ENCODE measurements around the gene ARHGAP28. TPM values are rescaled to one million over a fixed set of nuclear protein-coding genes. Genes with fewer than 3 reads are reported as not detected.
"Not testable (repeated sequence)": the region's sequence is repeated elsewhere in the genome, so short reads cannot be mapped to it uniquely, and the experiment has no call there.

The ARHGAP28 gene
- total RNA-seq, 2 experiments from 2014 or later = not detected

- CTCF ChIA-PET, H3K27ac Mint-ChIP-seq: not testable (repeated sequence)
Measured at GRCh38 chr18:6827161-6827560, 97.6 kb downstream of the ARHGAP28 start.

GRCh38 chr18:6827566-6827965 lies 98.0 kb downstream of the ARHGAP28 start:
- H3K36me3 Mint-ChIP-seq; CTCF ChIA-PET; H3K4me3 Mint-ChIP-seq; H3K9me3 Mint-ChIP-seq (ENCODE audit: low read depth); DNase-seq; ATAC-seq; H3K27ac Mint-ChIP-seq; H3K27me3 Mint-ChIP-seq; H3K4me1 Mint-ChIP-seq: not testable (repeated sequence)

More at GRCh38 chr18:6827161-6827560, 97.6 kb downstream of the ARHGAP28 start:
- not testable (repeated sequence) for ATAC-seq; H3K4me1 Mint-ChIP-seq; H3K9me3 Mint-ChIP-seq (ENCODE audit: low read depth); DNase-seq; H3K36me3 Mint-ChIP-seq; H3K27me3 Mint-ChIP-seq; H3K4me3 Mint-ChIP-seq

GRCh38 chr18:6830916-6831315 lies 101.4 kb downstream of the ARHGAP28 start:
- Mint-ChIP-seq H3K4me1 (no peaks in the 10 kb centered on the region), H3K27me3 (no peaks in the 10 kb centered on the region), H3K4me3 (no peak overlapping the region), H3K27ac (no peak overlapping the region), H3K9me3 (ENCODE audit: low read depth) (no peaks in the 10 kb centered on the region), H3K36me3 (no peaks in the 10 kb centered on the region)
- DNase-seq (no peak), ATAC-seq (no peak)
- CTCF ChIA-PET = no interaction called here

GRCh38 chr18:6835345-6835744 lies 105.8 kb downstream of the ARHGAP28 start:
- no peak overlapping the region for H3K4me3 Mint-ChIP-seq
- DNase-seq = no peak
- H3K9me3 Mint-ChIP-seq (ENCODE audit: low read depth) = peaks cover 4% of the 10 kb centered on the region
- no peaks in the 10 kb centered on the region for H3K36me3 Mint-ChIP-seq
- CTCF ChIA-PET = no interaction called here
- ATAC-seq = no peak
- H3K4me1 Mint-ChIP-seq = no peaks in the 10 kb centered on the region
- no peaks in the 10 kb centered on the region for H3K27me3 Mint-ChIP-seq
- H3K27ac Mint-ChIP-seq = no peak overlapping the region

GRCh38 chr18:6836331-6836730 lies 106.8 kb downstream of the ARHGAP28 start:
- CTCF ChIA-PET = no interaction called here
- no peaks in the 10 kb centered on the region for H3K36me3 Mint-ChIP-seq
- peaks cover 4% of the 10 kb centered on the region for H3K9me3 Mint-ChIP-seq (ENCODE audit: low read depth)
- DNase-seq (no peak), ATAC-seq (no peak)
- H3K27ac Mint-ChIP-seq = no peak overlapping the region
- no peaks in the 10 kb centered on the region for H3K27me3 Mint-ChIP-seq
- H3K4me1 Mint-ChIP-seq = no peaks in the 10 kb centered on the region
- H3K4me3 Mint-ChIP-seq = no peak overlapping the region

- H3K4me3 Mint-ChIP-seq = no peak overlapping the region
- no peaks in the 10 kb centered on the region for H3K27me3 Mint-ChIP-seq
- no peak overlapping the region for H3K27ac Mint-ChIP-seq
- no peak for ATAC-seq
- CTCF ChIA-PET = no interaction called here
- no peaks in the 10 kb centered on the region for H3K4me1 Mint-ChIP-seq
- peaks cover 7% of the 10 kb centered on the region for H3K9me3 Mint-ChIP-seq (ENCODE audit: low read depth)
- H3K36me3 Mint-ChIP-seq = no peaks in the 10 kb centered on the region
- DNase-seq = no peak
Measured at GRCh38 chr18:6837904-6838303, 108.4 kb downstream of the ARHGAP28 start.

- peaks cover 11% of the 10 kb centered on the region for H3K9me3 Mint-ChIP-seq (ENCODE audit: low read depth)
- CTCF ChIA-PET = no interaction called here
- no peak overlapping the region for H3K27ac Mint-ChIP-seq
- H3K4me1 Mint-ChIP-seq = no peaks in the 10 kb centered on the region
- DNase-seq = no peak
- no peaks in the 10 kb centered on the region for H3K27me3 Mint-ChIP-seq
- H3K4me3 Mint-ChIP-seq = no peak overlapping the region
- no peak for ATAC-seq
- no peaks in the 10 kb centered on the region for H3K36me3 Mint-ChIP-seq
Measured at GRCh38 chr18:6842081-6842480, 112.6 kb downstream of the ARHGAP28 start.

GRCh38 chr18:6843308-6843707 lies 113.8 kb downstream of the ARHGAP28 start:
- Mint-ChIP-seq H3K4me3 (no peak overlapping the region), H3K36me3 (no peaks in the 10 kb centered on the region), H3K27ac (no peak overlapping the region), H3K9me3 (ENCODE audit: low read depth) (peaks cover 14% of the 10 kb centered on the region), H3K4me1 (no peaks in the 10 kb centered on the region), H3K27me3 (no peaks in the 10 kb centered on the region)
- DNase-seq = no peak
- CTCF ChIA-PET = no interaction called here
- no peak for ATAC-seq

- CTCF ChIA-PET = not testable (repeated sequence)
Measured at GRCh38 chr18:6845521-6845920, 116.0 kb downstream of the ARHGAP28 start.

GRCh38 chr18:6850396-6850795 lies 120.9 kb downstream of the ARHGAP28 start:
- Mint-ChIP-seq H3K27me3 (no peaks in the 10 kb centered on the region), H3K4me1 (no peaks in the 10 kb centered on the region), H3K4me3 (no peak overlapping the region), H3K36me3 (no peaks in the 10 kb centered on the region), H3K27ac (no peak overlapping the region), H3K9me3 (ENCODE audit: low read depth) (peaks cover 11% of the 10 kb centered on the region)
- CTCF ChIA-PET = no interaction called here
- ATAC-seq (no peak), DNase-seq (no peak)

More at GRCh38 chr18:6845521-6845920, 116.0 kb downstream of the ARHGAP28 start:
- peaks cover 10% of the 10 kb centered on the region for H3K9me3 Mint-ChIP-seq (ENCODE audit: low read depth)
- H3K4me1 Mint-ChIP-seq, DNase-seq, H3K27me3 Mint-ChIP-seq, H3K36me3 Mint-ChIP-seq, ATAC-seq, H3K4me3 Mint-ChIP-seq, H3K27ac Mint-ChIP-seq: not testable (repeated sequence)

GRCh38 chr18:6851480-6851879 lies 122.0 kb downstream of the ARHGAP28 start:
- DNase-seq = no peak
- H3K27me3 Mint-ChIP-seq = no peaks in the 10 kb centered on the region
- no peak overlapping the region for H3K4me3 Mint-ChIP-seq
- no peaks in the 10 kb centered on the region for H3K36me3 Mint-ChIP-seq
- CTCF ChIA-PET = no interaction called here
- no peak for ATAC-seq
- H3K9me3 Mint-ChIP-seq (ENCODE audit: low read depth) = peaks cover 7% of the 10 kb centered on the region
- no peaks in the 10 kb centered on the region for H3K4me1 Mint-ChIP-seq
- no peak overlapping the region for H3K27ac Mint-ChIP-seq

- ATAC-seq (no peak), DNase-seq (no peak)
- H3K9me3 Mint-ChIP-seq (ENCODE audit: low read depth) = peaks cover 4% of the 10 kb centered on the region
- no peaks in the 10 kb centered on the region for H3K27me3 Mint-ChIP-seq
- H3K27ac Mint-ChIP-seq = no peak overlapping the region
- H3K36me3 Mint-ChIP-seq = no peaks in the 10 kb centered on the region
- no peaks in the 10 kb centered on the region for H3K4me1 Mint-ChIP-seq
- CTCF ChIA-PET = no interaction called here
- H3K4me3 Mint-ChIP-seq = no peak overlapping the region
Measured at GRCh38 chr18:6854811-6855210, 125.3 kb downstream of the ARHGAP28 start.

GRCh38 chr18:6855767-6856166 lies 126.3 kb downstream of the ARHGAP28 start:
- ATAC-seq = no peak
- CTCF ChIA-PET = no interaction called here
- Mint-ChIP-seq H3K9me3 (ENCODE audit: low read depth) (peaks cover 4% of the 10 kb centered on the region), H3K27ac (no peak overlapping the region), H3K27me3 (no peaks in the 10 kb centered on the region), H3K4me3 (no peak overlapping the region), H3K36me3 (no peaks in the 10 kb centered on the region), H3K4me1 (no peaks in the 10 kb centered on the region)
- no peak for DNase-seq

- Mint-ChIP-seq H3K27ac (no peak overlapping the region), H3K27me3 (no peaks in the 10 kb centered on the region), H3K4me1 (no peaks in the 10 kb centered on the region), H3K9me3 (ENCODE audit: low read depth) (peaks cover 4% of the 10 kb centered on the region), H3K4me3 (no peak overlapping the region), H3K36me3 (no peaks in the 10 kb centered on the region)
- ATAC-seq (no peak), DNase-seq (no peak)
- CTCF ChIA-PET = no interaction called here
Measured at GRCh38 chr18:6857300-6857699, 127.8 kb downstream of the ARHGAP28 start.

GRCh38 chr18:6859676-6860422 lies 130.3 kb downstream of the ARHGAP28 start:
- no peak for DNase-seq
- Mint-ChIP-seq H3K4me1 (no peaks in the 10 kb centered on the region), H3K27ac (no peak overlapping the region), H3K27me3 (no peaks in the 10 kb centered on the region), H3K36me3 (no peaks in the 10 kb centered on the region), H3K9me3 (ENCODE audit: low read depth) (no peaks in the 10 kb centered on the region), H3K4me3 (no peak overlapping the region)
- CTCF ChIA-PET = no interaction called here
- no peak for ATAC-seq

Data from activated CD8-positive, alpha-beta memory T cell treated with anti-CD3 and anti-CD28 coated beads, Interleukin-2, amount 10 ng/mL, durations not matched to agents 7 days and 5 days (primary cell).